Fibroblast of mammary gland (primary cell): ENCODE measurements around the gene SCYL1.

Experiments used
- DNase-seq: peaks from one replicate; pipeline ENCODE4 v3.0.0-alpha.2; 2010; ENCODE audit warnings: low read depth
- H3K4me3 ChIP-seq: 2 replicates; pipeline ENCODE4 v1.5.1; 2011; ENCODE audit warnings: low read depth, mild to moderate bottlenecking, low read length, moderate library complexity; ENCODE audit not compliant: control insufficient read depth
- CTCF ChIP-seq: conservative IDR thresholded peaks from 2 replicates; pipeline ENCODE4 v1.5.1; 2011; ENCODE audit warnings: low read depth, low read length, inconsistent platforms; ENCODE audit not compliant: control insufficient read depth, insufficient read depth

The SCYL1 gene

GRCh38 chr11:65535102-65535501 lies 10.2 kb downstream of the SCYL1 start:
- DNase-seq = no peak
- TF ChIP-seq CTCF = no peak
- no peak overlapping the region for H3K4me3 ChIP-seq

- TF ChIP-seq CTCF = no peak
- DNase-seq = no peak
- no peak overlapping the region for H3K4me3 ChIP-seq
These were observed 11.8 kb downstream of the SCYL1 start for GRCh38 chr11:65536412-65537295.

GRCh38 chr11:65537296-65537597 lies 12.4 kb downstream of the SCYL1 start:
- H3K4me3 ChIP-seq = no peak overlapping the region
- DNase-seq = no peak
- TF ChIP-seq CTCF = no peak

- H3K4me3 ChIP-seq = no peak overlapping the region
- TF ChIP-seq CTCF = no peak
- DNase-seq = no peak
These were observed 12.8 kb downstream of the SCYL1 start for GRCh38 chr11:65537620-65538231.

- DNase-seq = no peak
- no peak overlapping the region for H3K4me3 ChIP-seq
- no peak for TF ChIP-seq CTCF
These were observed 13.5 kb downstream of the SCYL1 start for GRCh38 chr11:65538232-65538914.

- TF ChIP-seq CTCF = no peak
- no peak for DNase-seq
- H3K4me3 ChIP-seq = no peak overlapping the region
These were observed 14.2 kb downstream of the SCYL1 start for GRCh38 chr11:65538915-65539743.
